Prostate gland (tissue), 2 donors: ENCODE measurements around the gene MIXL1. TPM values are rescaled to one million over a fixed set of nuclear protein-coding genes. Genes with fewer than 3 reads are reported as not detected.

Source experiments
- DNase-seq: peaks from one replicate; pipeline ENCODE4 v3.0.0-alpha.2; 2019; ENCODE audit warnings: low spot score
- H3K27ac ChIP-seq, 2 donors: fragments of 200-600 bp; sonication (generic); 2 replicates each; pipeline ENCODE4 v1.5.1; 2017 to 2019
- H3K27me3 ChIP-seq: fragments of 200-600 bp; sonication (generic); replicated peaks from 2 replicates; pipeline ENCODE4 v1.5.1; 2019; ENCODE audit not compliant: insufficient read depth
- H3K36me3 ChIP-seq, 2 donors: fragments of 200-600 bp; sonication (generic); 1 replicate in 1 of 2; 2 replicates in 1 of 2; pipeline versions ENCODE4 v1.5.1 to v1.8.1; 2017 to 2019
- H3K4me1 ChIP-seq: fragments of 200-600 bp; sonication (generic); replicated peaks from 2 replicates; pipeline ENCODE4 v1.5.1; 2019
- H3K4me3 ChIP-seq, 2 donors: fragments of 200-600 bp; sonication (generic); 2 replicates each; pipeline ENCODE4 v1.5.1; 2017 to 2019
- H3K9me3 ChIP-seq: fragments of 200-600 bp; sonication (generic); 2 replicates; pipeline ENCODE4 v1.5.1; 2017
- POLR2A ChIP-seq: fragments of 450-650 bp; IDR thresholded peaks from one replicate; pipeline ENCODE4 v1.6.1; 2016; ENCODE audit warnings: antibody characterized with exemption, mild to moderate bottlenecking
- POLR2AphosphoS5 ChIP-seq: sonication (generic); formaldehyde crosslinking; IDR thresholded peaks from one replicate; pipeline ENCODE4 v1.6.1; 2017; ENCODE audit warnings: antibody characterized with exemption
- WGBS: methylation state at CpG from one replicate; pipeline ENCODE4 v1.1.5; 2018; 5-methylcytosine and 5-hydroxymethylcytosine counted together
- intact Hi-C: fragments of 100-400 bp; cut with DNase I; formaldehyde crosslinking; loops from one replicate; pipeline ENCODE4 v1.14.2; 2022
- total RNA-seq, 2 donors: library from RNA; depleted of rRNA; stranded (reverse); fragments of >200 nt; gene quantifications; one replicate each; pipeline ENCODE4 v1.1.0, GENCODE V29; 2016
- TF ChIP-seq, protein P1 (sequence below), 4 experiments: fragments of 200-600 bp in 2 of 4; fragments of 450-650 bp in 2 of 4; sonication (generic) in 2 of 4; IDR thresholded peaks; 1 replicate in 3 of 4; 2 replicates in 1 of 4; pipeline ENCODE4 v1.5.1; 2016 to 2019; ENCODE audit warnings: antibody characterized with exemption in 4 of 4, mild to moderate bottlenecking in 2 of 4, moderate library complexity in 2 of 4

Gene MIXL1
- total RNA-seq, 2 donors from 2014 or later = 1.1 TPM; not detected in 1

DNA sequence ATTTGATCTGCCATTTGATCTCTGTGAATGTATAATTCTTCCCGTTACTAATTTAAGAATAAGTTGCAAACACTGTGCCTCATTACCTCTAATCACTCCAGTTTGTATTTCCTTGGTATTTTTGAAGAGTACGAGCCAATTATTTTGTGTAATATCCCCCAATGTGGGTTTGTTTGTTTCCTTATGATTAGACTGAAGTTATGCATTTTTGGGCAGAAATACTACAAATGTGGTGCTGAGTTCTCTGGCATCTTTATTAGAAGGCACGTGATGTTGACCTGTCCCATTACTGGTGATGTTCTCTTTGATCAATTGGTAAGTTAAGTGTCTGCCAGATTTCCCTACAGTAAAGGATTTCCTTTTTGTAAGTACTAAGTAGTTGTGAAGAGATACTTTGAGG, 10.3 kb downstream of the MIXL1 start:
- 82% methylated on average over 3 of the region's 3 CpGs for WGBS
- TF ChIP-seq POLR2AphosphoS5 (no peak), POLR2A (no peak)
- TF ChIP-seq, protein P1, sequence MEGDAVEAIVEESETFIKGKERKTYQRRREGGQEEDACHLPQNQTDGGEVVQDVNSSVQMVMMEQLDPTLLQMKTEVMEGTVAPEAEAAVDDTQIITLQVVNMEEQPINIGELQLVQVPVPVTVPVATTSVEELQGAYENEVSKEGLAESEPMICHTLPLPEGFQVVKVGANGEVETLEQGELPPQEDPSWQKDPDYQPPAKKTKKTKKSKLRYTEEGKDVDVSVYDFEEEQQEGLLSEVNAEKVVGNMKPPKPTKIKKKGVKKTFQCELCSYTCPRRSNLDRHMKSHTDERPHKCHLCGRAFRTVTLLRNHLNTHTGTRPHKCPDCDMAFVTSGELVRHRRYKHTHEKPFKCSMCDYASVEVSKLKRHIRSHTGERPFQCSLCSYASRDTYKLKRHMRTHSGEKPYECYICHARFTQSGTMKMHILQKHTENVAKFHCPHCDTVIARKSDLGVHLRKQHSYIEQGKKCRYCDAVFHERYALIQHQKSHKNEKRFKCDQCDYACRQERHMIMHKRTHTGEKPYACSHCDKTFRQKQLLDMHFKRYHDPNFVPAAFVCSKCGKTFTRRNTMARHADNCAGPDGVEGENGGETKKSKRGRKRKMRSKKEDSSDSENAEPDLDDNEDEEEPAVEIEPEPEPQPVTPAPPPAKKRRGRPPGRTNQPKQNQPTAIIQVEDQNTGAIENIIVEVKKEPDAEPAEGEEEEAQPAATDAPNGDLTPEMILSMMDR (IDR thresholded peaks at IDR 0.05) = no peak
- H3K27me3 ChIP-seq = no peaks in the 10 kb centered on the region
- intact Hi-C loops = no loop called here
- H3K4me3 ChIP-seq = no peak overlapping the region
- no peaks in the 10 kb centered on the region for H3K4me1 ChIP-seq
- H3K36me3 ChIP-seq = no peaks in the 10 kb centered on the region
- no peak for DNase-seq
- no peak overlapping the region for H3K27ac ChIP-seq
- H3K9me3 ChIP-seq = no peaks in the 10 kb centered on the region

DNA sequence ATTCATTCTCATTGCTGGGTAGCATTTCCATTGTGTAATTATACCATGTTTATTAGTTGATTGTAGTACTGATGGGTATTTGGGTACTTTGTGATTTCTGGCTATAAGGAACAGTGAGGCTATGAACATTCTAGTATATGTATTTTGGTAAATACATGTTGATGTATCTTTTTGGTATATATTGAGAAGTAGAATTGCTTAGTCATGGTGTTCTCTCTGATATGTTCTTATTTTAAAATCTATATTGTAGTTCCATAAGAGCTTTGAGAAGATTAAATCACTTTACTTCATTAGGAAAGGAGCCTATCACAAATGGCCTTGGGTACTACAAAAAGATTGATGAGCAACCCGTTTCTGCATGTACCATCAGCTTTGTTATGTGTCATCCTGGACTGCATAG, 13.4 kb downstream of the MIXL1 start:
- intact Hi-C loops = no loop called here
- Histone ChIP-seq H3K27ac (no peak overlapping the region), H3K4me3 (no peak overlapping the region), H3K9me3 (no peaks in the 10 kb centered on the region), H3K36me3 (no peaks in the 10 kb centered on the region), H3K4me1 (no peaks in the 10 kb centered on the region), H3K27me3 (no peaks in the 10 kb centered on the region)
- 96% methylated on average over 1 of the region's 1 CpG for WGBS
- no peak for DNase-seq
- TF ChIP-seq POLR2A (no peak), POLR2AphosphoS5 (no peak)
- TF ChIP-seq, protein P1 (IDR thresholded peaks at IDR 0.05) = no peak

DNA sequence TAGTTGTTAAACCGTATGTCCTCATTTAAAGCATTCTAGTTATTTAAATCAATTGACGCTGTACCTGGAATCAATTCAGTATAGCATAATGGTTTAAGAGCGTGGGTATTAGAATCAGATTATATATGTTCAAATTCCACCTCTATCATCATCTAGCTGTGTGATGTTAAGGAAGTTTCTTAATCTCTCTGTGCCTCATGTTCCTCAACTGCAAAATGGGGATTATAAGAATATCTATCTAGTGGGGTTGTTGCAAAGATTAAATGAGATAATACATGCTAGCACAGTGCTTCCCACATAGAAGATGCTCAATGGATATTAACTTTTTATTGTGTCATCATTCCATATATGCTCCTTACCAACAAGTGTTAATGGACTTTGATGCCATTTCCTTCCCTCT, 16.0 kb downstream of the MIXL1 start:
- WGBS = over 99% methylated on average over 3 of the region's 3 CpGs
- intact Hi-C loops = no loop called here
- Histone ChIP-seq H3K36me3 (no peaks in the 10 kb centered on the region), H3K9me3 (no peaks in the 10 kb centered on the region), H3K4me3 (no peak overlapping the region), H3K27ac (no peak overlapping the region), H3K27me3 (no peaks in the 10 kb centered on the region), H3K4me1 (no peaks in the 10 kb centered on the region)
- no peak for DNase-seq
- TF ChIP-seq POLR2AphosphoS5 (no peak), POLR2A (no peak)
- TF ChIP-seq, protein P1 (IDR thresholded peaks at IDR 0.05) = no peak

DNA sequence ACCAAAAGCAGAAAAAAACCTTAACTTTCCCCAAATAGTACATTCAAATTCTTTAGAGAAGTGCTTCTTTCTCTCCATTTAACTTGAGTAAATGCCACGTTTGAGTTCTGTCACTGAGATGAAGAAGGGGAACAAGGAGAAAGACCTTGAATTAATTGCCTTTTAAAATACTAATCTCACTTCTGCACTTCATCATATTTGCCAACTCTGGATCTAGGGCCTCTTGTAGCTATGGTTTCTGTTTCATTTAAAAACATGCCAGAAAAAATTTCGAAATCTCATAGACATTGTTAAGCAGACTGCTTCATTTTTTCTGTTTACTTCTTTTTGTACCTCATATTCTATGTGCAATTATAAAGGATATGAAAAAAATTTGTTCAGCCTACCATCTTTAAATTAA, 24.6 kb downstream of the MIXL1 start:
- intact Hi-C loops = no loop called here
- Histone ChIP-seq H3K27ac (no peak overlapping the region), H3K36me3 (no peaks in the 10 kb centered on the region), H3K27me3 (no peaks in the 10 kb centered on the region), H3K4me3 (no peak overlapping the region), H3K4me1 (no peaks in the 10 kb centered on the region), H3K9me3 (no peaks in the 10 kb centered on the region)
- DNase-seq = no peak
- TF ChIP-seq POLR2A (no peak), POLR2AphosphoS5 (no peak)
- TF ChIP-seq, protein P1 (IDR thresholded peaks at IDR 0.05) = no peak
- 15% methylated on average over 2 of the region's 2 CpGs for WGBS

DNA sequence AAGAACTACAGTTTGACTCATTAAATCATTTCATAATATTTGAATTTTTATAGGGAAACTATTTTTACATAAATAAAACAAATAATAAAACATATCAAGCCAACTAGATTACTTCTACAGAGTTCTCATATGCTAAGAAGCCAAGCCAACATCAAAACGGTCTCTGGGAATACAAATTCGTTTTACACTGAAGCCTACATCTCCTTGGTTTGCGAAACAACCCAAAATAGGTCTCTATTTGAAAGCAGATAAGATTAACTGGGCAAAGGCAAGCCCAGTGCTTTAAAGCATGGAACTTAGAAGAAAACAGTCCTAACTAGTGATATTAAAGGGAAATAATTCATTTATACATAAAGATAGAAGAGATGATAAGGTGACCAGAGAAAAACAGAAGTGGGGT, 25.3 kb downstream of the MIXL1 start:
- intact Hi-C loops = no loop called here
- H3K9me3 ChIP-seq = no peaks in the 10 kb centered on the region
- H3K36me3 ChIP-seq = no peaks in the 10 kb centered on the region
- TF ChIP-seq, protein P1 (IDR thresholded peaks at IDR 0.05) = no peak
- no peak for TF ChIP-seq POLR2AphosphoS5
- TF ChIP-seq POLR2A = no peak
- DNase-seq = no peak
- H3K27ac ChIP-seq = no peak overlapping the region
- no peak overlapping the region for H3K4me3 ChIP-seq
- 75% methylated on average over 3 of the region's 3 CpGs for WGBS
- no peaks in the 10 kb centered on the region for H3K27me3 ChIP-seq
- no peaks in the 10 kb centered on the region for H3K4me1 ChIP-seq
